ENCODE data around the gene ARL6IP6. TPM values are rescaled to one million over a fixed set of nuclear protein-coding genes. Genes with fewer than 3 reads are reported as not detected.

The ARL6IP6 gene
- polyA plus RNA-seq, 1 of the 3 experiments (the other 2 are of a cell fraction): 25.8 TPM

GRCh38 chr2:152792974-152793373 is 74.6 kb downstream of the ARL6IP6 start:
- no peak overlapping the region for H2AFZ ChIP-seq (ENCODE audit: low read depth)
- H3K9ac ChIP-seq: no peak overlapping the region
- no peak for DNase-seq
- CTCF ChIA-PET: no interaction called here
- no peaks in the 10 kb centered on the region for H4K20me1 ChIP-seq (ENCODE audit: insufficient read depth)
- no peak overlapping the region for H3K27ac ChIP-seq (ENCODE audit: low read depth in 2 of 2, low read length in 1 of 2)
- H3K27me3 ChIP-seq (ENCODE audit: insufficient read depth): no peaks in the 10 kb centered on the region
- H3K4me2 ChIP-seq: no peak overlapping the region
- POLR2A ChIA-PET: no interaction called here
- H3K79me2 ChIP-seq (ENCODE audit: insufficient read depth): no peaks in the 10 kb centered on the region
- no peak overlapping the region for H3K4me3 ChIP-seq (ENCODE audit: low read depth in 2 of 2, low read length in 1 of 2)
- H3F3A ChIP-seq (replicated peaks; ENCODE audit: insufficient read depth): no peaks in the 10 kb centered on the region
- H3K4me1 ChIP-seq (ENCODE audit: control insufficient read depth in 1 of 2, insufficient read depth in 2 of 2, low read depth in 1 of 2, low read length in 1 of 2): no peaks in the 10 kb centered on the region
- TF ChIP-seq POLR2AphosphoS5 (IDR thresholded peaks at IDR 0.05; ENCODE audit: low read depth, low read length): no peak
- TF ChIP-seq GABPA (IDR thresholded peaks at IDR 0.05; ENCODE audit: low read depth): no peak
- no peak for TF ChIP-seq CTCF (IDR thresholded peaks at IDR 0.05)
- no peak for TF ChIP-seq JUND (IDR thresholded peaks at IDR 0.05)
- no peak for TF ChIP-seq NRF1 (IDR thresholded peaks at IDR 0.05; ENCODE audit: low read depth, low read length)
- no peak for TF ChIP-seq TAF1 (IDR thresholded peaks at IDR 0.05; ENCODE audit: borderline replicate concordance, low read depth, low read length)
- TF ChIP-seq YY1 (IDR thresholded peaks at IDR 0.05; ENCODE audit: low read depth): no peak
- TF ChIP-seq MAX (IDR thresholded peaks at IDR 0.05; ENCODE audit: low read depth): no peak
- H3K9me2 ChIP-seq: peaks cover 5% of the 10 kb centered on the region; the same call in 1 of the 2 replicates
- H3K36me3 ChIP-seq (replicated peaks in 1 of 2; ENCODE audit: control insufficient read depth in 1 of 2, insufficient read depth in 2 of 2, low read length in 1 of 2): no peaks in the 10 kb centered on the region
- WGBS (ENCODE audit: low lambda C conversion rate): 61% methylated on average over 4 of the region's 4 CpGs
- no peaks in the 10 kb centered on the region for H3K9me3 ChIP-seq

GRCh38 chr2:152796941-152797340 is 78.5 kb downstream of the ARL6IP6 start:
- no peaks in the 10 kb centered on the region for H3K9me3 ChIP-seq
- H3K4me1 ChIP-seq (ENCODE audit: control insufficient read depth in 1 of 2, insufficient read depth in 2 of 2, low read depth in 1 of 2, low read length in 1 of 2): no peaks in the 10 kb centered on the region
- DNase-seq: no peak
- no peak overlapping the region for H3K27ac ChIP-seq (ENCODE audit: low read depth in 2 of 2, low read length in 1 of 2)
- no peaks in the 10 kb centered on the region for H3K79me2 ChIP-seq (ENCODE audit: insufficient read depth)
- ChIA-PET CTCF (no interaction called here), POLR2A (no interaction called here)
- H4K20me1 ChIP-seq (ENCODE audit: insufficient read depth): no peaks in the 10 kb centered on the region
- WGBS (ENCODE audit: low lambda C conversion rate): 54% methylated on average over 1 of the region's 1 CpG
- no peak overlapping the region for H3K4me3 ChIP-seq (ENCODE audit: low read depth in 2 of 2, low read length in 1 of 2)
- no peak overlapping the region for H3K4me2 ChIP-seq
- H3F3A ChIP-seq (replicated peaks; ENCODE audit: insufficient read depth): no peaks in the 10 kb centered on the region
- no peaks in the 10 kb centered on the region for H3K27me3 ChIP-seq (ENCODE audit: insufficient read depth)
- TF ChIP-seq RFX5 (IDR thresholded peaks at IDR 0.05; ENCODE audit: low read length) (no peak), USF1 (IDR thresholded peaks at IDR 0.05; ENCODE audit: borderline replicate concordance, low read depth) (no peak), GATA2 (CRISPR knock-in tag; IDR thresholded peaks at IDR 0.05) (no peak), USF2 (IDR thresholded peaks at IDR 0.05; ENCODE audit: borderline replicate concordance, low read depth, low read length) (no peak), RAD21 (IDR thresholded peaks at IDR 0.05; ENCODE audit: low read length) (no peak), SMC3 (IDR thresholded peaks at IDR 0.05; ENCODE audit: low read depth, low read length) (no peak), SIN3A (IDR thresholded peaks at IDR 0.05; ENCODE audit: borderline replicate concordance, low read depth, low read length) (no peak), EP300 (IDR thresholded peaks at IDR 0.05; ENCODE audit: borderline replicate concordance in 1 of 2, low read depth in 1 of 2, low read length in 1 of 2) (no peak)
- peaks cover 5% of the 10 kb centered on the region; the same call in 1 of the 2 replicates for H3K9me2 ChIP-seq
- no peaks in the 10 kb centered on the region for H3K36me3 ChIP-seq (replicated peaks in 1 of 2; ENCODE audit: control insufficient read depth in 1 of 2, insufficient read depth in 2 of 2, low read length in 1 of 2)
- no peak overlapping the region for H2AFZ ChIP-seq (ENCODE audit: low read depth)
- no peak overlapping the region for H3K9ac ChIP-seq
